HEK293 (cell line): ENCODE measurements around the gene SEMA4D.

Source experiments
- BCL11A ChIP-seq: fragments of 450-650 bp; formaldehyde crosslinking; IDR thresholded peaks from 2 replicates; pipeline ENCODE4 v1.5.1; 2016; ENCODE audit warnings: low read depth, missing biosample characterization, missing genetic modification characterization
- CTCF ChIP-seq: fragments of 450-650 bp; formaldehyde crosslinking; IDR thresholded peaks from 2 replicates; pipeline ENCODE4 v1.5.1; 2016; ENCODE audit warnings: missing biosample characterization, missing genetic modification characterization
- GLIS2 ChIP-seq: fragments of 450-650 bp; formaldehyde crosslinking; IDR thresholded peaks from 2 replicates; pipeline ENCODE4 v1.5.1; 2016; ENCODE audit warnings: missing biosample characterization, missing genetic modification characterization
- MYNN ChIP-seq: fragments of 450-650 bp; formaldehyde crosslinking; IDR thresholded peaks from 2 replicates; pipeline ENCODE4 v1.5.1; 2016; ENCODE audit warnings: missing biosample characterization, missing genetic modification characterization, borderline replicate concordance
- REPIN1 ChIP-seq: fragments of 450-650 bp; formaldehyde crosslinking; IDR thresholded peaks from 2 replicates; pipeline ENCODE4 v1.5.1; 2017; ENCODE audit warnings: missing biosample characterization, missing genetic modification characterization, low read depth
- YY1 ChIP-seq: fragments of 450-650 bp; formaldehyde crosslinking; IDR thresholded peaks from 2 replicates; pipeline ENCODE4 v1.5.1; 2018; ENCODE audit warnings: missing biosample characterization, missing genetic modification characterization
- ZNF121 ChIP-seq: fragments of 450-650 bp; formaldehyde crosslinking; IDR thresholded peaks from 2 replicates; pipeline ENCODE4 v1.5.1; 2016; ENCODE audit warnings: missing biosample characterization, missing genetic modification characterization
- ZNF449 ChIP-seq: fragments of 450-650 bp; formaldehyde crosslinking; IDR thresholded peaks from 2 replicates; pipeline ENCODE4 v1.5.1; 2017; ENCODE audit warnings: missing biosample characterization, mild to moderate bottlenecking, missing genetic modification characterization, moderate library complexity
- ZSCAN30 ChIP-seq: fragments of 450-650 bp; IDR thresholded peaks from 2 replicates; pipeline ENCODE4 v1.5.1; 2018; ENCODE audit warnings: missing biosample characterization, mild to moderate bottlenecking, missing genetic modification characterization, moderate library complexity

- TF ChIP-seq ZNF121 (tag by site-specific recombination) (no peak), BCL11A (no peak), ZSCAN30 (tag by site-specific recombination) (no peak), MYNN (tag by site-specific recombination) (no peak), YY1 (tag by site-specific recombination) (no peak), GLIS2 (no peak), CTCF (tag by site-specific recombination) (no peak), ZNF449 (tag by site-specific recombination) (no peak), REPIN1 (tag by site-specific recombination) (no peak)
Measured at GRCh38 chr9:89312222-89312571, 185.7 kb downstream of the SEMA4D start.
